B cell (primary cell): Measurements from ENCODE around the gene RILPL2. TPM values are rescaled to one million over a fixed set of nuclear protein-coding genes. Genes with fewer than 3 reads are reported as not detected.

Source experiments
- ATAC-seq: fragments of 200-7000 bp; cut with Tn5 transposase; one replicate; pipeline ENCODE4 v1.10.0; 2021; ENCODE audit warnings: low read depth, mild to moderate bottlenecking, moderate number of reproducible peaks, moderate library complexity
- CTCF ChIA-PET: fragments of 350-600 bp; sonication (Branson Sonifier 250); formaldehyde crosslinking; loops from one replicate; lab custom pipeline; 2021; ENCODE audit warnings: antibody characterized with exemption, inconsistent platforms; lab: Charles Lee
- POLR2A ChIA-PET: fragments of 350-600 bp; sonication (Branson Sonifier 250); formaldehyde crosslinking; loops from one replicate; lab custom pipeline; 2021; ENCODE audit warnings: antibody characterized with exemption; lab: Charles Lee
- DNase-seq: peaks from one replicate; pipeline ENCODE4 v3.0.0; 2013
- H2AFZ ChIP-seq: 2 replicates; pipeline ENCODE4 v1.6.1; 2012; ENCODE audit warnings: mild to moderate bottlenecking, low read depth, low read length; ENCODE audit not compliant: insufficient read depth, poor library complexity, severe bottlenecking
- H3K27ac ChIP-seq, 2 donors: 1 replicate in 1 of 2; 2 replicates in 1 of 2; pipeline ENCODE4 v1.5.1; 2012 to 2013; ENCODE audit warnings: low read length in 2 of 2, mild to moderate bottlenecking in 2 of 2, moderate library complexity in 1 of 2
- H3K27me3 ChIP-seq, 4 experiments: fragments of 200-600 bp in 1 of 4; sonication (generic) in 1 of 4; replicated peaks in 1 of 4; 1 replicate in 2 of 4; 2 replicates in 2 of 4; pipeline versions ENCODE4 v1.6.1 to v1.7.0; 2013 to 2016; ENCODE audit warnings: low read length in 3 of 4, mild to moderate bottlenecking in 2 of 4, mixed read lengths in 1 of 4, moderate library complexity in 1 of 4; ENCODE audit not compliant: insufficient read depth in 4 of 4, control insufficient read depth in 3 of 4; ENCODE audit errors: control extremely low read depth in 1 of 4
- H3K36me3 ChIP-seq, 2 experiments: replicated peaks in 1 of 2; 1 replicate in 1 of 2; 2 replicates in 1 of 2; pipeline versions ENCODE4 v1.6.1 to v1.7.1; 2013; ENCODE audit warnings: low read length in 1 of 2; ENCODE audit not compliant: insufficient read depth in 2 of 2, control insufficient read depth in 1 of 2; ENCODE audit errors: control extremely low read depth in 1 of 2, extremely low read depth in 1 of 2
- H3K4me1 ChIP-seq, 2 donors: fragments of 200-600 bp in 1 of 2; sonication (generic) in 1 of 2; 1 replicate in 1 of 2; 2 replicates in 1 of 2; pipeline versions ENCODE4 v1.5.1 to v1.6.1; 2013 to 2017; ENCODE audit warnings: low read length in 2 of 2; ENCODE audit not compliant: control insufficient read depth in 2 of 2, insufficient read depth in 2 of 2
- H3K4me2 ChIP-seq: replicated peaks from 2 replicates; pipeline ENCODE3; 2012; ENCODE audit warnings: mild to moderate bottlenecking, low read depth, low read length; ENCODE audit not compliant: poor library complexity, severe bottlenecking
- H3K4me3 ChIP-seq, 5 experiments: fragments of 200-600 bp in 1 of 5; sonication (generic) in 1 of 5; 1 replicate in 3 of 5; 2 replicates in 2 of 5; pipeline versions ENCODE4 v1.5.1 to v1.7.0; 2011 to 2016; ENCODE audit warnings: low read length in 4 of 5, mild to moderate bottlenecking in 4 of 5, low read depth in 2 of 5, control low read depth in 1 of 5, moderate library complexity in 1 of 5; ENCODE audit not compliant: insufficient read depth in 1 of 5; ENCODE audit errors: control extremely low read depth in 1 of 5, extremely low read depth in 1 of 5
- H3K79me2 ChIP-seq: fragments of 200-600 bp; sonication (generic); one replicate; pipeline ENCODE4 v1.6.0; 2016; ENCODE audit warnings: low read length; ENCODE audit not compliant: control insufficient read depth, insufficient read depth
- H3K9ac ChIP-seq: fragments of 200-600 bp; sonication (generic); 2 replicates; pipeline ENCODE4 v1.6.1; 2017; ENCODE audit warnings: mild to moderate bottlenecking, low read length, moderate library complexity
- H3K9me3 ChIP-seq, 3 donors: one replicate each; pipeline versions ENCODE4 v1.6.1 to v1.7.1; 2013; ENCODE audit warnings: low read length in 2 of 3; ENCODE audit not compliant: control insufficient read depth in 2 of 3, insufficient read depth in 1 of 3; ENCODE audit errors: control extremely low read depth in 1 of 3
- H4K20me1 ChIP-seq: 2 replicates; pipeline ENCODE4 v1.6.0; 2012; ENCODE audit warnings: mild to moderate bottlenecking, low read length; ENCODE audit not compliant: insufficient read depth, control insufficient read depth, poor library complexity, severe bottlenecking
- H3K27ac Mint-ChIP-seq: one replicate; pipeline ENCODE4 v1.8.0; 2021; ENCODE audit warnings: mixed read lengths
- H3K27me3 Mint-ChIP-seq: one replicate; pipeline ENCODE4 v1.8.0; 2021; ENCODE audit warnings: mixed read lengths
- H3K4me1 Mint-ChIP-seq: one replicate; pipeline ENCODE4 v1.8.0; 2021; ENCODE audit warnings: mixed read lengths
- H3K4me3 Mint-ChIP-seq: one replicate; pipeline ENCODE4 v1.8.0; 2021; ENCODE audit warnings: mixed read lengths
- H3K9me3 Mint-ChIP-seq: one replicate; pipeline ENCODE4 v1.8.0; 2022; ENCODE audit warnings: mixed read lengths; ENCODE audit not compliant: insufficient read depth
- CTCF ChIP-seq: fragments of 200-600 bp; IDR thresholded peaks from one replicate; pipeline ENCODE4 v1.8.0; 2022; ENCODE audit warnings: antibody characterized with exemption, mild to moderate bottlenecking
- EZH2 ChIP-seq: IDR thresholded peaks from 2 replicates; pipeline ENCODE4 v1.6.1; 2012; ENCODE audit warnings: borderline replicate concordance, low read depth, mild to moderate bottlenecking, moderate library complexity, low read length; ENCODE audit not compliant: insufficient read depth, poor library complexity, severe bottlenecking
- WGBS: methylation state at CpG from one replicate; pipeline ENCODE4 v1.1.5; 2013; ENCODE audit warnings: missing lambda C conversion rate; ENCODE audit not compliant: insufficient coverage; 5-methylcytosine and 5-hydroxymethylcytosine counted together
- intact Hi-C: fragments of 100-400 bp; cut with micrococcal nuclease; formaldehyde crosslinking; loops from one replicate; pipeline ENCODE4 v1.10.0; 2022
- polyA plus RNA-seq: library from polyadenylated mRNA; depleted of rRNA; stranded (reverse); fragments of >200 nt; gene quantifications from 2 replicates; pipeline ENCODE4 v1.2.3, GENCODE V29; 2012
- total RNA-seq, 2 donors: library from RNA; stranded (reverse); fragments of 120-200 nt in 1 of 2; gene quantifications; 1 replicate in 1 of 2; 2 replicates in 1 of 2; pipeline versions ENCODE4 v1.2.3 to v1.2.4, GENCODE V29; 2013 to 2022

RILPL2 gene
- total and polyA plus RNA-seq, 2 donors (not counting 1 experiment from before 2014, with no cell fraction given): 4.0 to 12.6 TPM

GRCh38 chr12:123478069-123478468 is 41.6 kb upstream of the RILPL2 start:
- ATAC-seq (no peak), DNase-seq (no peak)
- Histone ChIP-seq H3K27me3 (no peaks in the 10 kb centered on the region), H3K9me3 (no peaks in the 10 kb centered on the region), H2AFZ (no peak overlapping the region), H3K9ac (no peak overlapping the region), H3K79me2 (peaks cover 5% of the 10 kb centered on the region), H3K4me3 (no peak overlapping the region), H3K27ac (no peak overlapping the region), H3K36me3 (peaks cover 0 to 3% of the 10 kb centered on the region in 2 experiments), H3K4me2 (no peak overlapping the region), H3K4me1 (peaks cover 5 to 12% of the 10 kb centered on the region in 2 donors), H4K20me1 (no peaks in the 10 kb centered on the region)
- intact Hi-C loops: no loop called here
- 87% methylated on average over 10 of the region's 11 CpGs for WGBS
- ChIA-PET POLR2A (interaction anchor here (0.6 kb wide), 1 partner anchor 645 kb away, joined by 4 read pairs; no protein-coding TSS in a partner anchor), CTCF (no interaction called here)
- TF ChIP-seq CTCF: no peak
- no peak for TF ChIP-seq EZH2
- no peak overlapping the region for H3K4me3 Mint-ChIP-seq
- H3K9me3 Mint-ChIP-seq: no peaks in the 10 kb centered on the region
- H3K27ac Mint-ChIP-seq: no peak overlapping the region
- no peaks in the 10 kb centered on the region for H3K27me3 Mint-ChIP-seq
- H3K4me1 Mint-ChIP-seq: peaks cover 3% of the 10 kb centered on the region

- no peak overlapping the region for H3K27ac Mint-ChIP-seq
- peaks cover 2% of the 10 kb centered on the region for H3K4me1 Mint-ChIP-seq
- peaks cover 5 to 12% of the 10 kb centered on the region in 2 donors for H3K4me1 ChIP-seq
- peak overlapping the region; percentile 52 for H3K9ac ChIP-seq
- ChIA-PET POLR2A (no interaction called here), CTCF (no interaction called here)
- no peak overlapping the region for H3K4me3 ChIP-seq
- ATAC-seq (no peak), DNase-seq (no peak)
- peak overlapping the region; percentile 24 for H2AFZ ChIP-seq
- H3K4me2 ChIP-seq: peak overlapping the region; percentile 55
- H3K9me3 ChIP-seq: no peaks in the 10 kb centered on the region
- H3K9me3 Mint-ChIP-seq: no peaks in the 10 kb centered on the region
- H3K27me3 Mint-ChIP-seq: no peaks in the 10 kb centered on the region
- peaks cover 21% of the 10 kb centered on the region for H3K79me2 ChIP-seq
- H3K36me3 ChIP-seq: peaks cover 0 to 3% of the 10 kb centered on the region in 2 experiments
- intact Hi-C loops: no loop called here
- 99% methylated on average over 13 of the region's 15 CpGs for WGBS
- no peaks in the 10 kb centered on the region for H3K27me3 ChIP-seq
- TF ChIP-seq EZH2 (no peak), CTCF (no peak)
- no peak overlapping the region for H3K4me3 Mint-ChIP-seq
- peak overlapping the region; percentile 35 to 69 for H3K27ac ChIP-seq
- peaks cover 13% of the 10 kb centered on the region for H4K20me1 ChIP-seq
Measured at GRCh38 chr12:123475246-123475703, 38.8 kb upstream of the RILPL2 start.
